Stimulated activated CD8-positive, alpha-beta memory T cell treated with anti-CD3 and anti-CD28 coated beads, Interleukin-7, amount 100 ng/mL, for 4 hours (primary cell): ENCODE results near the gene CTSO.
"Not testable (repeated sequence)": the region's sequence is repeated elsewhere in the genome, so short reads cannot be mapped to it uniquely, and the experiment has no call there.

Source experiments
- DNase-seq, 2 donors: peaks; one replicate each; pipeline ENCODE4 v3.0.0-alpha.2; 2020; ENCODE audit warnings: low read depth in 2 of 2

The CTSO gene

DNA sequence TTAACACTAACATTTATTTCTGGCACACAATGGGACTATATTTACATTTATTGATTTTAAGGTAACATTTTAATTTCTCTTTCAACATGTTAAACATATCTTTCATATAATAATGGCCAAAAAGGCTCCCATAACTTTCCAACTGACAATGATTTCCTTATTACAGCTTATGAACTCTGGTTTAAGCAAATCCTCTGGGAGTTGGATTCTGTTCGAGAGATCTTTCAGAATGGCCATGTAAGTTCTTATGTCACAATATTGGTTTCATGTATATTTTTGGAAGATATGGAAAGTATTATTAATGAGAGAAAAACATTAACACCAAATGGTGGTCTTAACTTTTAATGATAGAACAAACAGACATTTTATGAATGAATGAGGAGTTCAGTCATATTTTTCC, 46.1 kb downstream of the CTSO start:
- DNase-seq, result no peak

- no peak for DNase-seq
These were observed 47.0 kb downstream of the CTSO start for GRCh38 chr4:155906554-155907247.

DNA sequence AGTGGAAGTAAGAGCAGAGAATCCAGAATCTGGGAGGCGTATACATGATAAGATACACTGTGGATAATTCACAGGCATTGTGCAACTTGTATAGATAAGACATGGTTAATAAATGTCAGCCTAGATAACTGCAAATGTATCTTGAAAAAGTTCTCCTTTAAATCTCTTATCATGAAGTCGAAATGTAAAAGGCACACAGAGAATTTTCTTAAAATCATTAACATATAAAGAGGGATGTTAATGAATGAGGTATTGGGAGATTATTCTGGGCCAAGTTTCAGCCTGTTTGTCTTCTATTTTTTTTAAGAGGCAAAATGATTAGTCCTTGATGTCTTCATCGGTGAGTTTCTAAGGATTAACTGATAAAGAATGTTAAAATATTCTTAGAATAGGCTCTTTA, 49.3 kb downstream of the CTSO start:
- DNase-seq, result no peak

DNA sequence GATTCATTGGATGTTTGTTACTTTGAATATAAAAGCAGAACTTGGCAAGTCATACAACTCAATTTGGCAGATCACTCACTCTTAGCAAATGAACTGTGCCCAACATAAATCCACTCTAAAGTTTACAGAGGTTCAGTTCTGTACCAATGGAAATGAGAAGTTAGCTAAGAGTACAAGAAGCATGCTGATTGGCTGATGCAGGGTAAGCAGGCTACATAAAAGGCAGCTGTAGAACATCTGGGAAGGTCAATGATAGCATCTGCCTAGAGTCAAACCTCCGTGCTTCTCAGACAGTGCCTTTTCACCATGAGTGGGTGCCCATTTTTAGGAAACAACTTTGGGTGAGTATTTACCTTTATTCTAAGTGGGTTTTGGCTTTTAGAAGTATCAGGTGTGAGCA, 50.2 kb downstream of the CTSO start, which contains the start of gene TDO2:
TSS of gene TDO2 (plus strand) at position 244 of the 400 bp plus-strand sequence. CDS start at position 307, 63 bp downstream.
- DNase-seq, result no peak

DNA sequence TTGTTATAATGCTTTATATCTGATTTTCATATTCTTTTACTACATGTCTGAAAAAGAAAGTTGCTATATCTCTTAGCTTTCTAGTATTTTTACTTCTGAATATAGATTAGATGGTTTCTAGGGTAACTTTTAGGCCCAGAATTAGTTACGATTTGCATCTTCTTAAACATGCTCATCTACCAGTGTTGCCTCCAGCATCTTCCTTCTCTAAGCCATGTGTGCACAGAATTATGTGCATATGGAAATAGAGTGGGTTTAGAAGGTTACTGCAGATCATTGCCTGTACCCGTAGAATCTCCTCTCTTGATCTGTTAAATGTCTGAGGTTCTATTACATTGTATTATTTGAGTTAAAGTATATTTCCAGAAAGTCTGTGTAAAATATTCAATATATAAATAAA, 52.7 kb downstream of the CTSO start:
- no peak for DNase-seq

- no peak for DNase-seq
These were observed 53.3 kb downstream of the CTSO start for GRCh38 chr4:155900381-155900780.

DNA sequence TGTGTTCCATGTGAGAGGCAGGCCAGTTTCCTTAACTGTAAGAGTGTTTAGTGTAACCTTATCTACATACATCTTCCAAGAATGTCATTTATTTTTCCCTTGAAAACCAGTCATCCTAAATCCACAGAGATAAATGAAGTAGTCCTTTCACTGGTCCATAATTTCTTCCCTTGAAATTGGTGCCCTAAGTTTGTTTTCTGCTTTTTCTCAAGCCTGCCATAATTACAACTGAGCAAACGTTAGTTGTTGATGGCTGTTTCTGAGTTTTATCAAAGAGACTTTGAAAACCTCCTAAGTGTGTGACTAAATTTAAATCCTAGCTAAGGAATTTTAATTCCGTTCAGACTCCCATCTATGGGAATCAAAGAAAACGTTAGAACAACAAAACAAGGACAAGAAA, 53.8 kb downstream of the CTSO start:
- DNase-seq, result no peak

DNA sequence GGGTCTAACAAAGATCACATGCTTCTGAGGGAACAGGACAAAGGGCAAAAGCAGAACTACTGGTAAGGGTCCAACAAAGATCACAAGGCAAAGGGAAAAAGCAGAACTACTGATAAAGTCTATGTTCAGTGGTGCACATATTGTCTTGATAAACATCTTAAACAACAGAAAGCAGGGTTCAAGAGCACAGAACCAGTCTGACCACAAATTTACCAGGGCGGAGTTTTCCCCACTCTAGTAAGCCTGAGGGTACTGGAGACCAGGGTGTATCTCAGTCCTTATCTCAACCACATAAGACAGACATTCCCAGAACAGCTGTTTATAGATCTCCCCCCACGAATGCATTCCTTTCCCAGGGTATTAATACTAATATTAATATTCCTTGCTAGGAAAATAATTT, 55.3 kb downstream of the CTSO start:
- not testable (repeated sequence) for DNase-seq

DNA sequence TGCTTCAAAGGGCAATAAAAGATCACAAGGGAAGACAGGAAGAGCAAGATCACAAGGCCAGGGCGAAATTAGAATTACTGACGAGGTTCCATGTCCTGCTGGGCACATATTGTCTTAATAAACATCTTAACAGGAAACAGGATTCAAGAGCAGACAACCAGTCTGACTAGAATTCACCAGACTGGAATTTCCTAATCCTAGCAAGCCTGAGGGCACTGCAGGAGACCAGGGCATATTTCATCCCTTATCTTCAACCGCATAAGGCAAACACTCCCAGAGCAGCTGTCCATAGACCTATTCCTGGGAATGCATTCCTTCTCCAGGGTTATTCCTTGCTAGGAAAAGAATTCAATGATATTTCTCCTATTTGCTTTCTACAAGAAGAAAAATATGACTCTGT, 62.6 kb downstream of the CTSO start:
- DNase-seq, result no peak

DNA sequence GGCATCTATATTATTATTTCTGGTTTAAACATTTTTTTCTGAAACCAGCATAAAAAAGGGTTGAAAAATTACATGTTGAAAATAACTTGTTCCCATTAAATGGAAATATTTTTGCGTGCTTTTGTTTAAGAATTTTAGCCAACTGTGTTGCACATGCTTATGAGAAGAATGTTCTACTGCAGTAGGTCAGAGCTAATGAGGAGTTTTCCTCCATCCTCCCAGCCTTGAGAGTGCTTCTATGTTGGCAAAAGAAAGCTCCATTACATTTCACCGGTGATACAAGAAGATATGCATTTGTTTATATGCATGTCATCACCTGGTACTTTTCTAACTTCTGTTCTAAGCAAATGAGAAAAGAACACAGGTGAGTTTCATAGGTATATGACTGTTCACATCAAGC, 63.7 kb downstream of the CTSO start:
- DNase-seq, result no peak

- no peak for DNase-seq
These were observed 64.5 kb downstream of the CTSO start for GRCh38 chr4:155889031-155889793.

DNA sequence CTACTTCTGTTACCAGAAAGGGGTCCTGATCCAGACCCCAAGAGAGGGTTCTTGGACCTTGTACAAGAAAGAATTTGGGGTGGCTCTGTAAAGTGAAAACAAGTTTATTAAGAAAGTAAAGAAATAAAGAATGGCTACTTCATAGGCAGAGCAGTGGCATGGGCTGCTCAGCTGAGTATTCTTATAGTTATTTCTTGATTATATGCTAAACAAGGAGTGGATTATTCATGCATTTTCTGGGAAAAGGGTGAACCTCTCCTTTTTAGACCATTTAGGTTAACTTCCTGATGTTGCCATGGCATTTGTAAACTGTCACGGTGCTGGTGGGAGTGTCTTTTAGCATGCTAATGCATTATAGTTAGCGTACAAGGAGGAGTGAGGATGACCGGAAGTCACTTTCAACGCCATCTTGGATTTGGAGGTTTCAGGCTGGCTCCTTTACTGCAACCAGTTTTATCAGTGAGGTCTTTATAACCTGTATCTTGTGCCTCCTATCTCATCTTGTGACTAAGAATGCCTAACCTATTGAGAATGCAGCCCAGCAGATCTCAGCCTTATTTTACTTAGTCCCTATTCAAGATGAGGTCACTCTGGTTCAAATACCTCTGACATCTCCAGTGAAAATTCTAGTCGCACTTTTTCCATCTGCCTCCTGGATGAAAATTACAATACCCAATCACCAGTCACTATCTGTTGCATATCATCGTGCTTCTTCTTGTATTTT, 65.7 kb downstream of the CTSO start:
- DNase-seq, result no peak

GRCh38 chr4:155887045-155887444, 66.6 kb downstream of the CTSO start:
- DNase-seq, result no peak

DNA sequence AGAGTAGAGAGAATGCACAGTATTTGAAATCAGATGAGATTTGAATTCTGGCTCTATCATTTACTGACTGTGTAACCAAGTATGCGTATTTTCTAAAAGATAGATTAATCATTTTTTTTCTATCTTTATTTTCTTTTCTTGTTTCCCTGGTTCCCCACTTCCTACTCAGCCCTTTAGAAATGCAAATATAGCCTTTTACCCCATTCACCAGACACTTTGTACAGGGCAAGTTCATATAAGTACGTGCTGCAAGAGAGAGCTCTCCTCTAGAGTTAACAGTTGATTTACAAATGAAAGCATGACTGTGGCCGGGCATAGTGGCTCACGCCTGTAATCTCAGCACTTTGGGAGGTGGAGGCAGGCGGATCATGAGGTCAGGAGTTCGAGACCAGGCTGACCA, 68.0 kb downstream of the CTSO start:
- DNase-seq, result no peak

DNA sequence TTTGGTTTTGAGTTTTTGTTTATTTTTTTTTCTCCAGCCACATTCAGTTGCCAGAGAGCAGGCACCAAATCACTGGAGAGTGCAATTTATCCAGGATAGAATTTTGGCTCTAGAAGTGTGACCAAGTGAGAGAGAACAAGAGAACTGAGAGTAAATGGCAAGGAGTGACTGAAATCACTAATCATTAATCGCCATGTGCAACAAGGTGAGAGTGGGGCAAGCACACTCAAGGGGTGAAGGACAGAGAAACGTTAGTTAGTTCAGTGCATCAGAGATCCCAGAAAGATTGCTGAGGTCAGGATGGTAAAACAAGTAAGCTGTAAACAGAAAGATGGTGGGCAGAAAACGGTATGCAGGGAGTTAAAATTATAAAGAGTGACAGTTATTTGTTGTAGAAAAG, 69.8 kb downstream of the CTSO start:
- DNase-seq, result no peak

DNA sequence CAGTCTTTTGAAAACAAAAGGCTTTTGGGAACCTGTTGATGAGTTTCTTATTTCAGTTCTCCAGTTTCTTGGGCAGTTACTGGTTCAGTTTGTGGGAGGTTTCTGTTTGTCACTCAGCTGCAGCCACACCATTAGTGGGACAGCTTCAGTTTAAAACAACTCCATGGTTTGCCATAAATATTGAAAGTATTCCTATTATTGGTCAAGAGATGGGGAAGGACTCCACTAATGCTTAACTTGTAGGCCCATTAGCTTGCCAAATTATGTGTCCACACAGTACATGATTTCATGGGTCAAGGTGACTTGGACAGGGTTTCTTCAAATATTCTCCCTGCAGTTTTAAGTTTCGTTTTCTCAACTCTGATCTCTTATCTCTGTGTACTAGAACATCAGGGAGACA, 72.1 kb downstream of the CTSO start:
- no peak for DNase-seq

- no peak for DNase-seq
These were observed 73.9 kb downstream of the CTSO start for GRCh38 chr4:155879767-155880166.

- DNase-seq, result no peak
These were observed 75.1 kb downstream of the CTSO start for GRCh38 chr4:155878611-155879010.

- DNase-seq, result no peak
These were observed 75.7 kb downstream of the CTSO start for GRCh38 chr4:155877971-155878370.

- no peak for DNase-seq
These were observed 77.8 kb downstream of the CTSO start for GRCh38 chr4:155875878-155876277.
